Colonic mucosa (tissue), 4 donors: ENCODE results near the gene RBM6. TPM values are rescaled to one million over a fixed set of nuclear protein-coding genes. Genes with fewer than 3 reads are reported as not detected.

ENCODE experiments used
- DNase-seq: peaks from one replicate; pipeline ENCODE4 v3.0.0-alpha.2; 2020
- H3K27ac ChIP-seq: fragments of 200-600 bp; one replicate; pipeline ENCODE4 v1.8.0; 2021
- H3K27me3 ChIP-seq: fragments of 200-600 bp; one replicate; pipeline ENCODE4 v1.8.0; 2021
- H3K36me3 ChIP-seq: fragments of 200-600 bp; one replicate; pipeline ENCODE4 v1.8.0; 2021
- H3K4me1 ChIP-seq: fragments of 200-600 bp; one replicate; pipeline ENCODE4 v1.8.0; 2021; ENCODE audit warnings: mild to moderate bottlenecking
- H3K4me3 ChIP-seq: fragments of 200-600 bp; one replicate; pipeline ENCODE4 v1.8.0; 2021
- H3K9ac ChIP-seq, 2 donors: one replicate each; pipeline ENCODE4 v1.7.0; 2013; ENCODE audit warnings: control low read depth in 2 of 2, low read depth in 2 of 2, low read length in 2 of 2
- H3K9me3 ChIP-seq: fragments of 200-600 bp; one replicate; pipeline ENCODE4 v1.8.0; 2021
- CTCF ChIP-seq: fragments of 200-600 bp; IDR thresholded peaks from one replicate; pipeline ENCODE4 v1.8.0; 2022; ENCODE audit warnings: antibody characterized with exemption, mild to moderate bottlenecking
- intact Hi-C: fragments of 100-400 bp; cut with DNase I; formaldehyde crosslinking; loops from one replicate; pipeline ENCODE4 v1.14.1; 2022
- total RNA-seq, 2 donors: library from RNA; stranded (reverse); fragmentation: NEBNext Ultra II Directional in 1 of 2; extraction: Animal tissue kit (Norgen Biotek cat#: 25700) in 1 of 2; gene quantifications; one replicate each; pipeline ENCODE4 v1.2.1, GENCODE V29; 2021
- donor health status: healthy.
- donor health status: DM: no; HTN: no; CAD: no.
- donor health status: DM: no; HTN: no; CAD: no.

RBM6 gene
- total RNA-seq, 2 donors from 2014 or later, result 49.8 to 60.3 TPM

DNA sequence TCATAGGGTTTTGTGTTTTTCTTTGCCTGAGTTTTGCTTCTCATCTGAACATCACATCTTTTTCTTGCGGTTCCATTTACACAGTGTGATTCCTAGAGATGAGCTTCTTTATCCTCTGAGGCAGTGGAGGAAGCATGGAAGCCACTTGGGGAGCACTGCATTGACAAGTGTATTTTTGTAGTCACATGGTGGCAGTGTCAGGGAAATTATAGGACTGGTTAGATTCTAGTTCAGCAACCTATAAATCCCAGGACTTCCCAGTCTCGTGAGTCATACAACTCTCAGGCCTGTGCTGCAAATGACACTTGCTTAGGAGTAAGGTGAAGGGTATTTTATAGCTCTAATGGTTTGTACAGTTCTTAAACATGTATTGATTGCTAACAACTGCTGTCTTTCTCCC is 58.4 kb downstream of the RBM6 start:
- intact Hi-C loops, result no loop called here
- H3K9me3 ChIP-seq, result no peaks in the 10 kb centered on the region
- H3K27me3 ChIP-seq, result no peaks in the 10 kb centered on the region
- H3K27ac ChIP-seq, result no peak overlapping the region
- peaks cover 7% of the 10 kb centered on the region for H3K36me3 ChIP-seq
- DNase-seq, result no peak
- H3K4me1 ChIP-seq, result no peaks in the 10 kb centered on the region
- no peak overlapping the region for H3K4me3 ChIP-seq
- H3K9ac ChIP-seq, result no peak overlapping the region
- TF ChIP-seq CTCF, result no peak

DNA sequence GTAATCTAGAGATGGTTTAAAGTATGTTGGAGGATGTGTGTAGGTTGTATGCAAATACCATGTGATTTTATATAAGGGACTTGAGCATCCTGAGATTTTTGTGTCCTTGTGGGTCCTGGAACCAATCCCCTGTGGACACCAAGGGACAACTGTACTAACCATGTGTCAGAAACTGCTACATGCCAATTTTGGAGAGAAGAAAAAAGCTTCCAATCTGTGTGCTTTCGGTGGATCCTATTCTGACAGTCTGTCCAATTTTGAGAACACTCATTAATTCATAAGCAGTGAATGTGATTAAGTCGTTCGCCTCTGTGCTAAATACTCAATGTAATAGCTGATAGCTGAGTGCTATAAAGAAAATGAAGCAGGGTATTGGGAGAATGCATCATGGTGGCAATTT is 61.6 kb downstream of the RBM6 start:
- Histone ChIP-seq H3K4me3 (no peak overlapping the region), H3K9me3 (no peaks in the 10 kb centered on the region), H3K4me1 (no peaks in the 10 kb centered on the region), H3K9ac (no peak overlapping the region), H3K36me3 (peaks cover 7% of the 10 kb centered on the region), H3K27me3 (no peaks in the 10 kb centered on the region), H3K27ac (no peak overlapping the region)
- intact Hi-C loops, result no loop called here
- TF ChIP-seq CTCF, result no peak
- DNase-seq, result no peak

GRCh38 chr3:50003216-50003615 is 63.3 kb downstream of the RBM6 start:
- Histone ChIP-seq H3K9me3 (no peaks in the 10 kb centered on the region), H3K9ac (no peak overlapping the region), H3K4me1 (no peaks in the 10 kb centered on the region), H3K27me3 (no peaks in the 10 kb centered on the region), H3K27ac (no peak overlapping the region), H3K4me3 (no peak overlapping the region), H3K36me3 (peaks cover 7% of the 10 kb centered on the region)
- intact Hi-C loops, result no loop called here
- no peak for DNase-seq
- no peak for TF ChIP-seq CTCF

DNA sequence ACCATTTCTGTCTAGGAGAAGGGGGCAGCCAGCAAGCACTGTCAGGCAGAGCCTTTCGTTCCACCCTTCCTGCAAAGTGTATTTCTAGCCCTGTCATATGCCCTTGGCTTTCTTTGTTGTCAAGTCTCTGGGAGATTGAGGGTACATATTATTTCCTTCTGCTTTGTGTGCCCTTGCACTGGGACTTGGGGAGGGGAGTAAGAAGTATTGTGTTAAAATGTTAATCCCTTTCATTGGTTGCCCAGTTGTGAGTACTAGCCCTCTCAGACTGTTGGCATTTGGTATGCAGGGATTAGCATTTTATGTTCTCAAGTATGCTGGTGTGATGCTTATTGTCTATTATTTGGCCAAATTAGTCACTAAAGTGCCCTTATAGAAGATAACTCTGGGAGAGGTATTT is 63.9 kb downstream of the RBM6 start:
- H3K27me3 ChIP-seq, result no peaks in the 10 kb centered on the region
- no peaks in the 10 kb centered on the region for H3K4me1 ChIP-seq
- H3K36me3 ChIP-seq, result peaks cover 7% of the 10 kb centered on the region
- no peaks in the 10 kb centered on the region for H3K9me3 ChIP-seq
- H3K27ac ChIP-seq, result no peak overlapping the region
- no peak overlapping the region for H3K9ac ChIP-seq
- no peak for TF ChIP-seq CTCF
- intact Hi-C loops, result no loop called here
- no peak for DNase-seq
- no peak overlapping the region for H3K4me3 ChIP-seq

DNA sequence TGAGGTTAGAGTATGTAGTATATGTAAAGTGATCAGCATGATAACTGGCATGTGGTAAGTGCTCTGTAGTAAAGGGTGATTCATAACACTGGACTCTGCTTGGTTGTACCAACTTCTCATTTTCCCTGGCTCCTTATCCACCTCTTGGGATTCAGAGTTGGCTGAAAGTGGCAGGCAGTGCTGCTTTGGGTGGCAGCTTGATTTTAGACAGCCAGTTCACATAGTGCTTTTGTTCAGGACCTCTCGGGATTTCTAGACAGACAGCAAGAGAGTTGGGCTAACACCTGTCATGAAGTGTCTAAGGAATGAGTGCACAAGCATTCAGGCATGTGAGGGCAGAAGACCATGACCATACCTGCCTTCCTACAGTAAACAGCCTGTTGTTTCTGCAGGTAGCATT is 69.0 kb downstream of the RBM6 start:
- H3K9ac ChIP-seq, result no peak overlapping the region
- H3K4me3 ChIP-seq, result no peak overlapping the region
- H3K27me3 ChIP-seq, result no peaks in the 10 kb centered on the region
- H3K36me3 ChIP-seq, result no peaks in the 10 kb centered on the region
- TF ChIP-seq CTCF, result no peak
- intact Hi-C loops, result no loop called here
- no peaks in the 10 kb centered on the region for H3K4me1 ChIP-seq
- H3K27ac ChIP-seq, result no peak overlapping the region
- no peak for DNase-seq
- no peaks in the 10 kb centered on the region for H3K9me3 ChIP-seq

- no peak overlapping the region for H3K9ac ChIP-seq
- no peaks in the 10 kb centered on the region for H3K36me3 ChIP-seq
- no peaks in the 10 kb centered on the region for H3K4me1 ChIP-seq
- H3K27ac ChIP-seq, result no peak overlapping the region
- no peak for TF ChIP-seq CTCF
- intact Hi-C loops, result no loop called here
- no peak overlapping the region for H3K4me3 ChIP-seq
- H3K27me3 ChIP-seq, result no peaks in the 10 kb centered on the region
- H3K9me3 ChIP-seq, result no peaks in the 10 kb centered on the region
- DNase-seq, result no peak
Observed at GRCh38 chr3:50010959-50011358, 71.0 kb downstream of the RBM6 start.
